Stimulated activated CD4-positive, alpha-beta T cell treated with anti-CD3 and anti-CD28 coated beads, Interleukin-2, amount 100 ng/mL, for 4 hours (primary cell): ENCODE measurements around the gene POLD4.
"Not testable (repeated sequence)": the region's sequence is repeated elsewhere in the genome, so short reads cannot be mapped to it uniquely, and the experiment has no call there.

ENCODE experiments used
- DNase-seq: peaks from one replicate; pipeline ENCODE4 v3.0.0-alpha.2; 2020; ENCODE audit warnings: low read depth

Gene POLD4

DNA sequence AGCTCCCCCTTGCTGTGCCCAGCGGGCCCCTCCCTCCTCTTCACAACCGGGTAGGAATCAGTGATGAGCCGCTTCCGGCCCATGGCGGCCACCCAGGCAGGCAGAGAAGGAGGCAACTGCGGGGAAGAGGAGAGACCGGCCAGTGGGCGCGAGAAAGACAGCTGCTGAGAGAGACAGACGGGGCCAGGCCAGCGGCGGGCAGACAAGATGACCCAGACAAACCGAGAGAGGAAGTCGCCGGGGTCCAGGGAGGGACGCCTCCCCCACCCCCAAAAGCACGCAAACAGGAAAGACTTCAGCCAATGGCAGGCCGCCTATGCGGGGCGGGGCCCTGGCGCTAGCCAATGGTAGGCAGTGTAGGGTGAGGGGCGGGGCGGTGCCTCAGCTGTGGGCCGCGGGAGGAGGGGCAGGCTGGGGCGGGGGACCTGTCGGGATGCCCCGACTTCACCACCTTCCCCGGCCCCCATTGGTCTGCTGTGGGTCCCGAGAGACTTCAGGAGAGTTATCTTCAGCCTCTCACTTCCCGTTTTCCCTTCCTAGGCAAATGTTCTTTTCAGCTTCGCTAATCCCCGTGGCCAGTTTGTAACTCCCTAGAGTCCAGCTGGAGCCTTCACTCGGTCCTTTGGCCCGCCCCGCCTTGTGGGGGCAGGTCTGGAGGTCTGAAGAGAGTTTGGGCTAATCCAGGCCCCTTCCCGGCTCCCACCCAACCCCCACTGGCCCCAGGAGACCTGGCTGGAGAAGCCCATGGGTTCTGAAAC lies at the start of gene POLD4:
POLD4 (minus strand) TSS at position 230 of the 758 bp plus-strand sequence; CDS start at position 83, 147 bp downstream.
- DNase-seq: peak; percentile 93

DNA sequence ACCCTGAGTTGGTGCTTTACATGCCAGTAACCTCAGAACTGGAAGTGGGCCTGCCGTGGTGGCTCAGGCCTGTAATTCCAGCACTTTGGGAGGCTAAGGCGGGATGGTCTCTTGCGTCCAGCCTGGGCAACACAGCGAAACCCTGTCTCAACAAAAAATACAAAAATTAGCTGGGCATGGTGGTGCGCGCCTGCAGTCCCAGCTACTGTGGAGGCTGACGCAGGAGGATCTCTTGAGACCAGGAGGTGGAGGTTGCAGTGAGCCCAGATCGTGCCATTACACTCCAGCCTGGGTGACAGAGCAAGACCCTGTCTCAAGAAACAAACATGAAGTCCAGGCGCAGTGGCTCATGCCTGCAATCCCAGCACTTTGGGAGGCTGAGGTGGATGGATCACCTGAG lies 49.7 kb upstream of the POLD4 start:
- not testable (repeated sequence) for DNase-seq

DNA sequence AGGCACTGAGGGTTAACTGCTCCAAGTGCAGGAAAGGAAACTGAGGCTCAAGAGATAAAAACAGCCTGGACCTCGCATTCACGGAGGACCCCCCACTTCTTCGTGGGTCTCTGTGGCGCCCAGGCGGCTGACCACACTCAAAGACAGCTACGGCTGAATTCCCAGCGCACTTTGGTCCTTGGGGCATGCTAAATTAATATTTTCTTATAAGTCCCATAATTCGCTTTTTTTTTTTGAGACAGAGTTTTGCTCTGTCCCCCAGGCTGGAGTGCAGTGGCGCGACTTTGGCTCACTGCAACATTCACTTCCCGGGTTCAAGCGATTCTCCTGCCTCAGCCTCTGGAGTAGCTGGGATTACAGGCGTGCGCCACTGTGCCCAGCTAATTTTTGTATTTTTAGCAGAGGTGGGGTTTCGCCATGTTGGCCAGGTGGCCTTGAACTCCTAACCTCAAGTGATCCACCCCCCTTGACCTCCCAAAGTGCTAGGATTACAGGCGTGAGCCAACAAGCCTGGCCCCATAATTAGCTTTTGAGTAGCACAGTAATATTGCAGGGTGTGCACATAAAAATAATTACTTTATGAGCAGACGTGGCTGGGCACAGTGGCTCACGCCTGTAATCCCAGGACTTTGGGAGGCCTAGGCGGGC lies 49.0 kb upstream of the POLD4 start:
- DNase-seq: not testable (repeated sequence)

DNA sequence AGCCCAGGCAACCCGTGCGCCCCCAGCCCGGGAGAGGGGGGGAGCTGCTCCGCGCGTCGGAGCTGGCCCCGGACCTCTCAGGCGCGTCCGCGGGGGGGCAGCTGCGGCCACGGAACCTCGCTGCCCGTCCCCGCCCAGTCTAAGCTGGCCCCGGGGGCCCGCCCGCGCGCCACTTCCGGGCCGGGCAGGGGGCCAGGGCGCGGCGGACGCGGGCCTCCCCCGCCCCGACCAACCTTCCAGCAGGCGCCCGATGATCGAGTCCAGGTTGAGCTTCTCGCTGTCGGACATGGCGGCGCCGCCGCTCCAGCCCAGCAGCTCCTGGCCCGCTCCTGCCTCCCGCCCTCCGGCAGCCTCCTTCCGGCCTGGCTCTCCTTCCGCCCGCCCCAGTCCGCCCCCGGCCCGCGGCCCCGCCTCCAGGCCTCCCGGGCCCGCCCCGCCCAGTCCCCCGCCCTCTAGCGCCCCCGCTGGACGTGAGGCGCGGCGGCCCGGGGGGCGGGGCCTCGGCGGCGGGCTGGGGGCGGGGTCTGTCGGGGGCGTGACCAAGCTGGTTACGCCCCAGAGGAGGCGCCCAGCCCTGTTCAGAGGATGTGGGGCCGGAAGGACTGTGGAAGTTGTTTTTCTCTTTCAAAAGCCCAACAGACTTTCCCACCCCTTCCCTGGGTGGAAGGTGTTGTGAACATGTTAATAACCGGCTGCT lies 48.3 kb upstream of the POLD4 start, which contains the start of gene PPP1CA:
PPP1CA (minus strand) TSS at position 364 of the 697 bp plus-strand sequence; CDS start at position 288, 76 bp downstream.
- peak; percentile 87 for DNase-seq

DNA sequence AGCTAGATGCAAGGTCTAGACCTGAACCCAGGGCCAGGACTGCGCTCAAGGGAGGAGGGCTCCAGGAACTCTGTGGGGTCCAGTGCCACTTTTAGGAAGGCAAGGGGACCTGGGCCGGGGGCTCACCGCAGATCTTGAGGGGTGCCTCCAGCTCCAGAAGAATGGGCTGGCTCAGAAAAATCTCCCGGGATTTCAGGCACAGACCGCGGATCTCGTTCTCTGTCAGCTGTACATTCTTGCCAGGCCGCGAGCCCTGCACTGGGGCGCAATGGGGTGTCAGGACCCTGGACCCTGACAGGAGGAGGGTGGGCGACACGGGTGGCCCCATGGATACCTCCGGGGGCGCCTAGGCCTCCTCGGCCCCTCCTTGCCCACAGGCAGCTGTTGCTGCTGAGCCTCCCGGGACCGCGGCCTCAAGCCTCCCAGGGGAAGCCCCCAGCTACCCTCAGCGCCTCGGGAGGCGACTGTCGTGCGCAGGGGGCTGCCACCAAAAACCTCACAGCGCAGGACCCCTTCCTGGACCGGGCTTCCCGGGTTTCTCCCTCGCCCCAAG lies 47.7 kb upstream of the POLD4 start:
- no peak for DNase-seq

DNA sequence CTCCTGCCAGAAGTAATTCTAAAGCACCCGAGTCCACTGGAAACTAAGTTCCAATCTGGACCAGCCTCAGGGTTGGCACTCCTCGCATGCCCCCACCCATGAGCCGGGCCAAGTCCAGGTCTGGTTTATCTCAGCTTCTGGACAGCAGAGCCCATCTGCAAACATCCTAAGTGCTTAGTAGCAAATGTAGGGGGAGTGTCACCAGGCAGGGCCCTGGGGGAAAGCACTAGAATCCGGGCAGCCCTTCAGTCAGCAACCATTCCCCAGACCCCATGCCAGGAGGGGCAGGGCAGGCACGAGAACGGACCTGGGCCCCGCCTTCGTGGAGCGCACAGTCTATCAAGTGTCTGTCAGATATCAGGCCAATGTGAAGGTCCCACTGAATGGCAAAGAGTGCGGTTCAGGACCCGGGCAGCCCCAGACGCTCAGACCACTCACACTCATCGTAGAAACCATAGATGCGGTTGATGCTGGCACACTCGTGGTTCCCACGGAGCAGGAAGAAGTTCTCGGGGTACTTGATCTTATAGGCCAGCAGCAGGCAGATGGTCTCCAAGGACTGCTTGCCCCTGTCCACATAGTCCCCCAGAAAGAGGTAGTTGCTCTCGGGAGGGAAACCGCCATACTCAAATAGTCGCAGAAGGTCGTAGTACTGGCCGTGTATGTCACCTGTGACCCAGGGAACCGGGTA lies 47.0 kb upstream of the POLD4 start:
- no peak for DNase-seq

DNA sequence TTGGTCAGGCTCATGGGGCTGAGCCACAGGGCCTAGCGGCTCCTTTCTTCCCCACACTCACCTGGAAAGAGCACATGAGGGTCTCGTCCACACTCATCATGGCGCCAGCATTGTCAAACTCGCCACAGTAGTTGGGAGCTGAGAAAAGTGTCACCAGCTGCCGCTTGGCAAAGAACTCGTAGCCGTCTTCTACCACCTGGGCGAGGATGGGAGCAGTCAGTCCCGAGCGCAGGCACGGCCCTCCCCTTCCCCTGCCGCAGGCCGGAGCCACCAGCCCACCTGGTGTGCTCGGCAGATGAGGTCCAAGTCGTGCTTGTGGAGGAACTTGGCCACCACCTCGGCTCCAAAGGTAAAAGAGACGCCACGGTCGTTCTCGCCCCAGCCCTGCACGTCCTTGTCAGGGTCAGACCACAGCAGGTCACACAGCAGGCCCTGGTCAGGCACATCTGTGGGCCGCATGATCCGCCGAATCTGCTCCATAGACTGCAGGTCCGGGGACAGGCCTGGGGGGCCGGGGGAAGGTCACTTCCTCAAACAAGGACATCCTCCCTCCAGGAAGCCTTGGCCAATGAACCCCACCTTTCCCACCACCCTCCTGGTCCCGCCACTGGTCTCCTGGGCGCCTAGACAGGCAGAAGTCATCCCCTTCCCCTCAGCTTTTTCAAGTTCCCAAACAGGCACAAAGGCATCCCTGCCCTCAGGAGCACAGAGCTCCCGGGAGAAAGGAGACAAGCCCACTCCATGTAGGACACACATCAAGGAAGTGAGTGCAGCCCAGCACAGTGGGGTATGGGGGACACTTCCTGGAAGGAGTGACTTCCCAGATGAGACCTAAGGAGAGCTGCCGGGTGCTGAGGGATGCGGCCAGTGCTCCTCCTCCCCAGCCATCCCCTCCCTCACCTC lies 45.6 kb upstream of the POLD4 start:
- DNase-seq: no peak

DNA sequence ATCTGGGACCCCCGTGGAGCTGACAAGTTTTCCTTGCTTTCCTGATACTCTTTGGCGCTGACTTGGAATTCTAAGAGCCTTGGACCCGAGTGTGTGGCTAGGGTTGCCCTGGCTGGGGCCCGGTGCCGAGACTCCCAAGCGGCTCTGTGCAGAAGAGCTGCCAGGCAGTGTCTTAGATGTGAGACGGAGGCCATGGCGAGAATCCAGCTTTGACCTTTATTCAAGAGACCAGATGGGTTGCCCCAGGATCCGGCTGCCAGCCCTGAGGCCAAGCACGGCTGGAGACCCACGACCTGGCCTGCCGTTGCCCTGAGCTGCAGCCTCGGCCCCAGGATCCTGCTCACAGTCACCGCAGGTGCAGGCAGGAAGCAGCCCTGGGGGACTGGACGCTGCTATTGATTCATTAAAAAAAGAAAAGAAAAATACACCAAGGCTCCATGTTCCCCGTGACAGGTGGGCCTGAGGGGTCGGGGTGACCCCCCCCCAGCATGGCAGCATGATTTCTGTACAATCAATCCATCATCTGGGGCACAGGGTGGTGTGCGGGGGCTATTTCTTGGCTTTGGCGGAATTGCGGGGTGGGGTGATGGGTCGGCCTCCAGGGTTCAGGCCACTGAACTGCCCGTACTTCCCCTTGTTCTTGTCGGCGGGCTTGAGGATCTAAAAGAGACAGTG lies 44.8 kb upstream of the POLD4 start:
- DNase-seq: no peak

DNA sequence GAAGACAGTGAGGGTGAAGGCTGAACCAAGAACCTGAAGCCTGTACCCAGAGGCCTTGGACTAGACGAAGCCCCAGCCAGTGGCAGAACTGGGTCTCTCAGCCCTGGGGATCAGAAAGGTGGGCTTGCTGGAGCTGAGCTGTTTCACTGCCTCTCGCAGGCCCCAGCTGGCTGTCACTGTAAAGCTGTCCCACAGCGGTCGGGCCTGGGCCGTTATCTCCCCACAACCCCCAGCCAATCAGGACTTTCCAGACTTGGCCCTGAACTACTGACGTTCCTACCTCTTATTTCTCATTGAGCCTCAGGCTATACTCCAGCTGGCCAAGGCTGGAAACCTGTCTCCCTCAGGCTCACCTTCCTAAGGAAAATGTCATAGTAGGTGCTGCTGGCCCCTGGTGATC lies 44.2 kb upstream of the POLD4 start:
- DNase-seq: no peak

DNA sequence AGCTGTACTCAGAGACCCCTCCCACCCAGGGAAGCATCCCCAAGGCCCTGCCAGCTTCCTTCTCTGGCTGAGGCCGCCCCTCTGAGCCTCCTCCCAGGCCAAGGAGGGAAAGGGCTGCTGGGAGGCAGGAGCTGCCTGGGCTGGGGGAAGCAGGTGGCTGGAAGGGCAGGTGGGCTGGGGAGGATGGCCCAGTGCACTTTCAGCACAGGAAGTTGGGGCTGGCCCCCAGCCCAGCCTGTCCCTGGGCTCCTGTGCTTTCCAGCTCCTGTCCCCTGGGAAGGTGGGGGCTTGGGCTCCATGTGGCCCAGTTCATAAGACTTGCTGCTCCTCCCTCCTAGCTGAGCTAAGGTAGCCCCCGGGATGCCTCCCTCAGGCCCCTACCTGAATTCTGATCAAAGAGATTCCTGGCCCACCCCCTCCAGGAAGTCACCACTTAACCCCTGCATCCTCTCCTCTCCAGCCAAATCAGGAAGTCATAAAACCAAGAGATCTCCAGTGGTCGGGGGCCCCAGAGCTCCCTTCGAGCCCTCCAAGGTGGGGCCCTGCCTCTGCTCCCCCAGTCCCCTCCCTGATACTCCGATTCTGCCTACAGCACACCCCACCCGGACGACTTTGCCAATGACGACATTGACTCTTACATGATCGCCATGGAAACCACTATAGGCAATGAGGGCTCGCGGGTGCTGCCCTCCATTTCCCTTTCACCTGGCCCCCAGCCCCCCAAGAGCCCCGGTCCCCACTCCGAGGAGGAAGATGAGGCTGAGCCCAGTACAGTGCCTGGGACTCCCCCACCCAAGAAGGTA lies 43.4 kb upstream of the POLD4 start:
- DNase-seq: no peak

DNA sequence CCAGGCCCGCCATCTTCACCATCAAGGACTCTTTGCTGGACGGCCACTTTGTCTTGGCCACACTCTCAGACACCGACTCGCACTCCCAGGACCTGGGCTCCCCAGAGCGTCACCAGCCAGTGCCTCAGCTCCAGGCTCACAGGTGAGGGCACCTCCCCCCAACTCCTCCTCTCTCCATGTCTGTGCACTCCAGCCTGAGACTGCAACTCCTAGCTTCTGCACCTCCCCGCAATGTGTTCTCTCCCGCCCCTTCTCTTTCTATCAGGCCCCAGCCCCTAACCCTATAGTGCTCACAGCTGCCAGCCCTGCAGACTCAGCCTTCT lies 42.9 kb upstream of the POLD4 start:
- DNase-seq: no peak

DNA sequence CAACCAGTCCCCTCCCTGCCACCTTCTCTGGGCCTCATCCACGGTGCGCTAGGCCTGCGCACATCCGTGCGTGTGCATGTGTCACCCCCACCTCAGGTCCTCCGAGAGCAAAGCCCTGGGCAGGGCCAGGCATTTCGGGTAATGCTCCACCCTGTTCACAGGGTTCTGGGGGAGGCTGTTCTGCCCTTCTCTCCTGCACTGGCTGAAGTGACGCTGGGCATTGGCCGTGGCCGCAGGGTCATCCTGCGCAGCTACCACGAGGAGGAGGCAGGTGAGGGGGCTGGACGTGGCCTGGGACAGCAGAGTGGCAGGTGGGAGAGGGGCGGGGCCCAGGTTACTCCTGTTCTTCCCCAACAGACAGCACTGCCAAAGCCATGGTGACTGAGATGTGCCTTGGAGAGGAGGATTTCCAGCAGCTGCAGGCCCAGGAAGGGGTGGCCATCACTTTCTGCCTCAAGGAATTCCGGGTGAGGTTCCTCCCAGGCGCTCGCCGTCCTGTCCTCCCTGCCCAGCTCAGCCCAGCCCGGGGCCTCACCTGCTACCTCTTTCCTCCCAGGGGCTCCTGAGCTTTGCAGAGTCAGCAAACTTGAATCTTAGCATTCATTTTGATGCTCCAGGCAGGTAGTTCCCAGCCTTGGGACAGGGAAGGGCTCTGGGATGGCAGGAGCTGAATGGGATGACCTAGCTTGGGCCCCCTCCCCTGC lies 42.4 kb upstream of the POLD4 start:
- DNase-seq: no peak

DNA sequence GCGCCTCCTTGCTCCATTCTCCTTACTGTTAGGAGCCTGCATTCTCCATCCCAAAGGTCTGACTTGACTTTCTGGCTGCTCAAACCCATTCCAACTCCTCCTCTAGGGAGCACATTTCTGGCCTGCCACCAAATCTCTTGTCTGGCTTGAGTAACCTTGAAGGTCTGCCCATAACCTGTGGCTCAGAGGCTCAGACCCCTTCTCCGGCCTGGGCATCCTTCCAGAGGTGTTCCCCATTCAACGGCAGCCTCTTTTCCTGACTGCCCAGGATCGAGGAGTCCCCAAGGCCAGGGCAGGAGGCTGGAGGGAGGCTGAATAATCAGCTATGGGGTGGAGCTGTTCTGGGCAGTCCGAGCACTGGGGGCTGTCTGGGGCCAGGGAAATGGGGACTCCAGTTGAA lies 40.6 kb upstream of the POLD4 start:
- no peak for DNase-seq

DNA sequence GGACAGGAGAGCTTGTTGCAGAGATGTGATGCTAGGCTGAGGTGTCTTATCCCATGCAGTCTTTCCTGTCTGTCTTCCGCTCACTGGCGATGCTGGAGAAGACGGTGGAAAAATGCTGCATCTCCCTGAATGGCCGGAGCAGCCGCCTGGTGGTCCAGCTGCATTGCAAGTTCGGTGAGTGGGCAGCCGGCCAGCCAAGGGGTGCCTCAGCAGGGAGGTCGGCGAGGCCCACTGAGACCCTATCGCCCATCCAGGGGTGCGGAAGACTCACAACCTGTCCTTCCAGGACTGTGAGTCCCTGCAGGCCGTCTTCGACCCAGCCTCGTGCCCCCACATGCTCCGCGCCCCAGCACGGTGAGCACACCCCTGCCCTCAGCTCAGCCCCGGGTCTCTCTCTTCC lies 40.1 kb upstream of the POLD4 start:
- no peak for DNase-seq

DNA sequence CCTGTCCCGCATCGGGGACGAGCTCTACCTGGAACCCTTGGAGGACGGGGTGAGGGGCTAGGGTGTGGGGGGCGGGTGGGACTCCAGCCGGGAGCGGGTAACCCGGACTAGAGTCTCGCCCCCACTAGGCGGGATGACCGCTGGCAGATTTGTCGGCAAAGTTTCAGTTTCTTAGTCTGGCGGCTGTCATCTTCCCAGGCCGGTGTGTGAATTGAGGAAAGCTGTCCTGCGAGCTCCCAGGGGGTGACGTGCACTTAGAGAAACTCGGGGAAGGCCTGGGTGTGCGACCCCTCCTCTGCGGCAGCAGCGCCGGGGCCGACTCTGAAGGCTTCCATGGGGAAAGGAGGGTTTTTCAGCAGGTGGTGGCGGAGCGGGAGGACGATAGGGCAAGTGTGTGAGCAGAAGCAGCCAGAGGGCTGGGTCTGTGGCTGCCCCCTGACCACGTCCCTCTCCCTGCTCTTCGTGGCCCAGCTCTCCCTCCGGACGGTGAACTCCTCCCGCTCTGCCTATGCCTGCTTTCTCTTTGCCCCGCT lies 38.9 kb upstream of the POLD4 start:
- no peak for DNase-seq

DNA sequence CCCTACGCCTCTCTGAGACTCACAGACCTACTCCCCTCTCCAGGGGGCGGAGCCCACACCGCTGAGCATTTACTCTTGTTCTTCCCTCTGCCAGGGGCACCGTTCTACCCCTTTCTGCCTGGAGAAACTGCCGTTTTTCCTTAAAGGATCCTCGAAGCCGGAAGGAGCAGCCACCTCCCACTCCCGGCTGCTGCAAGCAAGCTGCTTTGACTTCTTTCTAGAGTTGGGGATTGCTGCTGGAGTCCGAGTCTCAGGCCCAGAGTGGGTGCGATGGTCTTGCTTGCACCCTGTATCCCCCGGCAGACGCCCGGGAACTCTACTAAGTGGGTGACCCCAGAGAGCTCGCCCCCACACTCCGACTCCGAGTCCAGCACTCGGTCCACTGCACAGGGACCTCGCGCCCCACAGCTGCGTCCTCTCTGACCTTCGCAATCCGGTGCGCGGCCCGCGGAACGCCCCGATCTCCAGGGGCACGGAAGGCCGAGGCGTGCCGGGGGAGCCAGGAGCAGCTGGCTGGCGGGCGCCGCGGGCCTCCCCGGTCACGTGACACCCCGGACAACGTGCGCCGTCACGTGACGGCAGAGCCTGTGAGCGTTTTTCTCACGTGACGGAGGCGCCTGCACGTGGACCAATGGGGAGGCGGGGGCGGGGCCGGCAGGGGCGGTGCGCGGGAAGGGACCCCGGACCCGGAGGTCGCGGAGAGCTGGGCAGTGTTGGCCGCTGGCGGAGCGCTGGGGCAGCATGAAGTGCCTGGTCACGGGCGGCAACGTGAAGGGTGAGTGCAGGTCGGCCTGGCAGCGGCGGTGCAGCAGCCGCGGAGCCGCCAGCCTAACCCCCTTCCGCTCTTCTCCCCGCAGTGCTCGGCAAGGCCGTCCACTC lies 38.2 kb upstream of the POLD4 start, which contains the start of gene RAD9A:
RAD9A (plus strand) TSS at position 683 of the 879 bp plus-strand sequence; CDS start at position 742, 59 bp downstream.
- DNase-seq: peak; percentile 89

DNA sequence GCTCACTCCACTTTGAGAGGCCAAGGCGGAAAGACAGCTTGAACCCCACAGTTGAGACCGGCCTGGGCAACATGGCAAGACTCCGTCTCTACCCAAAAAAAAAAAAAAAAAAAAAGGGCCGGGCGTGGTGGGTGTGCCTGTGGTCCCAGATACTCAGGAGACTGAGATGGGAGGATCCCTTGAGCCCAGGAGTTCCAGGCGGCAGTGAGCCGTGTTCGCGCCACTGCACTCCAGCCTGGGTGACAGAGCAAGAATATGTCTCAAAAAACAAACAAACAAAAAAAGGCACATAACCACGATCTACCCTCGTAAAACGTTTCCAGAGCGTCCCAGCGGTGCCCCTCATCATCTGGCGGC lies 37.6 kb upstream of the POLD4 start:
- no peak for DNase-seq

DNA sequence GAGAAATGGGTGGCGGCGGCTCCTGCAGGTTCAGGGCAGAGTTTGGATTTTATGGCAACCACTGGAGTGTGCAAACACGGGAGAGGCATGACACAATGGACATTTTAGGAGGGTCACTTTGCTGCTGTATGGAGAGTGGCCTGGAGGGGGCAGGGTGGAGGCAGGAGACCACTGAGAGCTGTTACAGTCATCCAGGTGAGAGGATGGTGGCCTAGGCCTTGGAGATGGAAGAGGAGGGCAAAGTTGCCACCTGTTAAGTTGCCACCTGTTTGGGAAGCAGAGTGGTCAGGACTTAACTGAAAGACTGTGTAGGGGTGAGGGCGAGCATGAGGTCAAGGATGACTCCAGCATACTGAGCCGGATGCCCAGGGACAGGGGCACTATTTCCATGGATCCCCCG lies 36.1 kb upstream of the POLD4 start:
- DNase-seq: peak; percentile 36
